MM.1S (cell line): ENCODE data around the gene ARHGAP4.

Experiments used
- DNase-seq: peaks from one replicate; pipeline ENCODE4 v3.0.0-alpha.2; 2015
- H2AFZ ChIP-seq: fragments of 300-600 bp; sonication (generic); 2 replicates; pipeline ENCODE4 v1.6.0; 2016; ENCODE audit warnings: antibody characterized with exemption, low read length
- H3F3A ChIP-seq: fragments of 300-600 bp; sonication (generic); 2 replicates; pipeline ENCODE4 v1.6.1; 2016; ENCODE audit warnings: mild to moderate bottlenecking, antibody characterized with exemption, low read length, moderate library complexity, mixed read lengths; ENCODE audit not compliant: insufficient read depth
- H3K27ac ChIP-seq: fragments of 300-600 bp; sonication (generic); 2 replicates; pipeline ENCODE4 v1.5.1; 2016; ENCODE audit warnings: mild to moderate bottlenecking, low read length
- H3K27me3 ChIP-seq: fragments of 300-600 bp; sonication (generic); replicated peaks from 2 replicates; pipeline ENCODE4 v1.6.0; 2016; ENCODE audit warnings: low read length; ENCODE audit not compliant: insufficient read depth
- H3K36me3 ChIP-seq: fragments of 300-600 bp; sonication (generic); replicated peaks from 2 replicates; pipeline ENCODE4 v1.6.1; 2016; ENCODE audit warnings: mild to moderate bottlenecking, low read length, mixed read lengths; ENCODE audit not compliant: insufficient read depth
- H3K4me1 ChIP-seq: fragments of 300-600 bp; sonication (generic); 2 replicates; pipeline ENCODE4 v1.6.1; 2016; ENCODE audit warnings: low read length, mixed read lengths
- H3K4me2 ChIP-seq: fragments of 300-600 bp; sonication (generic); 2 replicates; pipeline ENCODE4 v1.6.0; 2016; ENCODE audit warnings: low read depth, low read length
- H3K4me3 ChIP-seq: fragments of 300-600 bp; sonication (generic); 2 replicates; pipeline ENCODE4 v1.5.1; 2016; ENCODE audit warnings: low read length, mixed read lengths
- H3K79me2 ChIP-seq: fragments of 300-600 bp; sonication (generic); 2 replicates; pipeline ENCODE4 v1.6.1; 2016; ENCODE audit warnings: mixed run types, low read length, mixed read lengths
- H3K9ac ChIP-seq: fragments of 300-600 bp; sonication (generic); 2 replicates; pipeline ENCODE4 v1.6.1; 2016; ENCODE audit warnings: low read length, mixed read lengths
- H3K9me2 ChIP-seq: fragments of 300-600 bp; sonication (generic); replicated peaks from 2 replicates; pipeline ENCODE4 v1.6.1; 2016; ENCODE audit warnings: mild to moderate bottlenecking, low read length, mixed read lengths; ENCODE audit not compliant: insufficient read depth
- H3K9me3 ChIP-seq: fragments of 300-600 bp; sonication (generic); replicated peaks from 2 replicates; pipeline ENCODE4 v1.6.1; 2016; ENCODE audit warnings: mild to moderate bottlenecking, low read length, mixed read lengths; ENCODE audit not compliant: insufficient read depth
- H4K20me1 ChIP-seq: fragments of 300-600 bp; sonication (generic); 2 replicates; pipeline ENCODE4 v1.6.1; 2016; ENCODE audit warnings: mild to moderate bottlenecking, low read length, moderate library complexity, mixed read lengths; ENCODE audit not compliant: insufficient read depth
- EZH2 ChIP-seq: fragments of 300-600 bp; sonication (generic); optimal IDR thresholded peaks from 2 replicates; pipeline ENCODE3; 2017; ENCODE audit warnings: low read depth, mild to moderate bottlenecking, antibody characterized with exemption, low read length, mixed read lengths
- EZH2phosphoT487 ChIP-seq: fragments of 300-600 bp; sonication (generic); IDR thresholded peaks from 2 replicates; pipeline ENCODE4 v1.6.1; 2018; ENCODE audit warnings: antibody characterized with exemption, low read length
- TF ChIP-seq, protein P1 (sequence below): fragments of 300-600 bp; sonication (generic); IDR thresholded peaks from 2 replicates; pipeline ENCODE4 v1.5.1; 2016; ENCODE audit warnings: antibody characterized with exemption, low read length, mixed read lengths

Gene ARHGAP4

DNA sequence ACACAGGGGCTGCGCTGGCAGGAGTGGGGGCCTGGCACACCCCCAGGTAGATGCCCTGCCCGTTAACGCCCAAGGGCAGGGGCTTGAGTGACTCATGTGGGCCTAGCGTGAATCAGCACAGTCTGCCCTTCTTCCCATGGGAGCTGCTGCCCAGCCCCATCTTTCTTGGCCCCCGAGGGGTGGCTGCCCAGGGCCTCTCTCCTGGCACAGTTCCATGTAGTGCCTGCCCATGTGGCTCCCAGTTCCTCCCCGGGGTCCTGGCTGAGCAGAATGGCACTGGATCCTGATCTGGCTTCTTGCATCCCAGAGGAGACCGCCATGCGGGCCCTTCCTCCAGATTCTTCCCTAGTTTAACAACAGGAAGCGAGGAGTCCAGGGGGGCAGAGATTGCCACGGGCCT lies 23.7 kb downstream of the ARHGAP4 start:
- Histone ChIP-seq H3K9me2 (no peaks in the 10 kb centered on the region), H3K27ac (no peak overlapping the region)

DNA sequence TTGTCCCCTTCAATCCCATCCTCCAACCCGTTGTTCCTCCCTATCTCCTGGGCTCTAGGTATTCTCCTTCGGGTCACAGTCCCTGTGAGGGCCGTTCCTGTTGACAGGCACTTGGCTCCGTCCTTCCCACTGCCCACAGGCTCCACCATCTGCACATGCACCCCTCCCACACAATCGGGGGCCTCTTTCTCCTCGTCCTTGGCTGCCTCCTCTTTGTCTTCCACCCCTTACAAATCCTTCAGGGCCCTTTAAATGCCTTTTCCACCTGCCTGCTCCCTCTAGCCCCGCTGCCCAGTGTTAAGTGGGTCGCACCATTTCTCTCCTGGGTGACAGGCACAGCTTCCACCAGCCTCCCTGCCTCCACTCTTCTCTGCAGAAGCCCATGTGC lies 24.3 kb downstream of the ARHGAP4 start:
- Histone ChIP-seq H3K4me2 (no peak overlapping the region), H3K27ac (no peak overlapping the region), H3K9me3 (no peaks in the 10 kb centered on the region), H3F3A (peaks cover 3% of the 10 kb centered on the region; the same call in 1 of the 2 replicates), H3K4me3 (no peak overlapping the region), H3K36me3 (no peaks in the 10 kb centered on the region), H3K79me2 (no peaks in the 10 kb centered on the region), H3K4me1 (0 out of 2 replicates have a peak, but pooled peaks cover 9% of the 10 kb centered on the region), H3K9me2 (no peaks in the 10 kb centered on the region), H2AFZ (no peak overlapping the region), H4K20me1 (no peaks in the 10 kb centered on the region), H3K27me3 (no peaks in the 10 kb centered on the region), H3K9ac (no peak overlapping the region)
- DNase-seq, result no peak
- TF ChIP-seq EZH2phosphoT487 (no peak), EZH2 (no peak)
- TF ChIP-seq, protein P1, sequence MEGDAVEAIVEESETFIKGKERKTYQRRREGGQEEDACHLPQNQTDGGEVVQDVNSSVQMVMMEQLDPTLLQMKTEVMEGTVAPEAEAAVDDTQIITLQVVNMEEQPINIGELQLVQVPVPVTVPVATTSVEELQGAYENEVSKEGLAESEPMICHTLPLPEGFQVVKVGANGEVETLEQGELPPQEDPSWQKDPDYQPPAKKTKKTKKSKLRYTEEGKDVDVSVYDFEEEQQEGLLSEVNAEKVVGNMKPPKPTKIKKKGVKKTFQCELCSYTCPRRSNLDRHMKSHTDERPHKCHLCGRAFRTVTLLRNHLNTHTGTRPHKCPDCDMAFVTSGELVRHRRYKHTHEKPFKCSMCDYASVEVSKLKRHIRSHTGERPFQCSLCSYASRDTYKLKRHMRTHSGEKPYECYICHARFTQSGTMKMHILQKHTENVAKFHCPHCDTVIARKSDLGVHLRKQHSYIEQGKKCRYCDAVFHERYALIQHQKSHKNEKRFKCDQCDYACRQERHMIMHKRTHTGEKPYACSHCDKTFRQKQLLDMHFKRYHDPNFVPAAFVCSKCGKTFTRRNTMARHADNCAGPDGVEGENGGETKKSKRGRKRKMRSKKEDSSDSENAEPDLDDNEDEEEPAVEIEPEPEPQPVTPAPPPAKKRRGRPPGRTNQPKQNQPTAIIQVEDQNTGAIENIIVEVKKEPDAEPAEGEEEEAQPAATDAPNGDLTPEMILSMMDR, result no peak

More for the DNA sequence above, 23.7 kb downstream of the ARHGAP4 start:
- Histone ChIP-seq H2AFZ (no peak overlapping the region), H3F3A (peaks cover 3% of the 10 kb centered on the region; the same call in 1 of the 2 replicates), H3K9me3 (no peaks in the 10 kb centered on the region), H4K20me1 (no peaks in the 10 kb centered on the region), H3K36me3 (no peaks in the 10 kb centered on the region), H3K27me3 (no peaks in the 10 kb centered on the region), H3K4me3 (no peak overlapping the region), H3K4me1 (0 out of 2 replicates have a peak, but pooled peaks cover 9% of the 10 kb centered on the region), H3K9ac (no peak overlapping the region), H3K79me2 (no peaks in the 10 kb centered on the region), H3K4me2 (no peak overlapping the region)
- TF ChIP-seq EZH2 (no peak), EZH2phosphoT487 (no peak)
- TF ChIP-seq, protein P1, result no peak
- DNase-seq, result no peak

DNA sequence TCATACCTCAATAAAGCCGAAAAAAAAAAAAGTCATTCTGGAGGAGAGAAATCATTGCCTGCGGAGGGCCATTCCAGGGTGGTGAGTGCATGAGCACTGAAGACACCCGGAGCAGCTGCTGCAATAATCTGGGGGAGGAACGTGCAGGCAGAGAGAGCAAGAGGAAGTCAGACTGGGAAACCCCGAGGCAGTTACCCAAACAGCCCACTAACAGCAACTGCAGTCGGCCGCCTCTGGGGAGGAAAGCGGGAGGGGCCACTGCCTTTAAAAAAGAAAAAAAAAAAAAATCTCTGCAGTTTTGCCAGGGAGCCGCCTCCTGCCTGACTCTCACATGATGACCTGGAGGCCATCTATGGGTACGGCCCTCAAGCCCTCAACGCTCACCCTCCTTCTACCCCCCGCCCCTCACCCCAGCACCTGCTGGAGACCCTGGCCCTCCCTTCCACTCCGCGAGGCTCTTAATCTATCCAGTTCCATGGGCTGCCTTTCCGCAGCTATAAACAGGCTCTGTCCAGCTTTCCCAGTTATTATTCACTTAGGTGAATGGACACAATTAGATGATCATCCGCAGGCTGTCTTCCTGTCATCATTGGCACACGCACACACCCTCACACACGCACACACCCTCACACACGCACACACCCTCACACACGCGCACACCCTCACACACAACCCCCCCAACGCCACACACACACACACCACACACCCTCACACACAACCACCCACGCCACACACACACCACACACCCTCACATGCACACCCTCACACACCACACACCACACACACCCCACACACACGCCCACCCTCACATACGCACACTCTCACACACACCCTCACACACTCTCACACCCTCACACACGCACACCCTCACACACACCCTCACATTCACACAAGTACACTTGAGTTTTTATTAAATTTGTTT lies 25.0 kb downstream of the ARHGAP4 start:
- TF ChIP-seq, protein P1, result no peak
- TF ChIP-seq EZH2phosphoT487, result no peak
- no peak for TF ChIP-seq EZH2
- Histone ChIP-seq H3K79me2 (no peaks in the 10 kb centered on the region), H3K4me2 (peak overlapping the region; percentile 60), H3F3A (peaks cover 3% of the 10 kb centered on the region; the same call in 1 of the 2 replicates), H3K27ac (no peak overlapping the region), H3K27me3 (no peaks in the 10 kb centered on the region), H3K9me2 (no peaks in the 10 kb centered on the region), H3K9me3 (no peaks in the 10 kb centered on the region), H3K36me3 (no peaks in the 10 kb centered on the region), H3K4me1 (0 out of 2 replicates have a peak, but pooled peaks cover 9% of the 10 kb centered on the region), H3K9ac (no peak overlapping the region), H3K4me3 (no peak overlapping the region), H2AFZ (no peak overlapping the region), H4K20me1 (no peaks in the 10 kb centered on the region)
- peak; percentile 78 for DNase-seq
